SK-MEL-5 (cell line): Measurements from ENCODE around the gene KCNQ1OT1. TPM values are rescaled to one million over a fixed set of nuclear protein-coding genes. Genes with fewer than 3 reads are reported as not detected.
A peak's percentile ranks its signal among the peaks of the same experiment; 100 is the strongest.

Experiments
- DNase-seq: peaks from one replicate; pipeline ENCODE4 v3.0.0-alpha.2; 2016; ENCODE audit warnings: low read depth, low spot score
- in situ Hi-C: cut with HindIII; loops from 2 replicates; pipeline ENCODE4 v1.10.0; 2016; ENCODE audit warnings: low sequenced_read_pairs, high pct_unique_total_duplicates, low pct_unique_long_range_greater_than_20kb
- total RNA-seq: library from RNA; depleted of rRNA; stranded (reverse); fragments of >200 nt; shearing (Covaris generic); gene quantifications from 2 replicates; pipeline ENCODE4 v1.2.3, GENCODE V29; 2014

The KCNQ1OT1 gene
- total RNA-seq, 1 experiment from 2014 or later, result 0.48 TPM

DNA sequence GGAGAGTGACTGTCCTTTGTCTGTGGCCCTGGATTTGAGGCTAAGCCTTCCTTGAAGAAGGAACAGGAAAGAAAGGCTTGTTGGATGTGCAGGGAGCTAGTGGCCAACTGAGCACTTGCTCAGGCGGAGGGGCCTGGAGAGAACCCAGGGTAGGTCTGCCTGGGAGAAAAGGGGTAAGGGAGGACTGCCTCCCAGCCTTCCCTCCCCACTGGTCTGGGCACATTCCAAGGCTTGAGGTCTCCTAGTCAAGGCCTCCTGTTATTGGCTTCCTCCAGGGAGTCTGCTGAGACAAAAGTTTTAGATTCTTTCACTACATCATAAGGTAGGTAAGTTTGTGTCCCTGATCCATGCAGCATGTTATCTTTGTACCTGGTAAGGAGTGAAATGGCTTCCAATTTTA is 15.2 kb downstream of the KCNQ1OT1 start:
- in situ Hi-C loops, result no loop called here
- no peak for DNase-seq

DNA sequence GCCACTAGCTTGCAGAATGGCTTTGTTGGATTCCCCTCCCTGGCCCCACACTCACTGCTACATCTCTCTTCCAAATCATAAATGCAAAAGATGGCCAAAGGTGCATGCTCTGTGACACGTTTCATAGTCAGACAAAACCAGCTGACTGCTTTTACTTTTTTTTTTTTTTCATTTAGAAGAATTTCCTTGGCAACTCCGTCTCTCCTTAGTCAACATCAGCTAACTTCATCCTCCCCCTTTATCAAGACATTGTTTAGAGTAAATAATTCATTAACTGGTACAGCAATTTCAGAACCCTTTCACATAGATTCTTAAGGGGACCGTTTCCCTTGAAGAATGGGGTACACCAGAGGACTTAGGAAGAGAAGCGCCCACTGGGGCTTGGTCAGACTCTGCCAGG is 16.0 kb downstream of the KCNQ1OT1 start:
- in situ Hi-C loops, result no loop called here
- DNase-seq, result no peak

DNA sequence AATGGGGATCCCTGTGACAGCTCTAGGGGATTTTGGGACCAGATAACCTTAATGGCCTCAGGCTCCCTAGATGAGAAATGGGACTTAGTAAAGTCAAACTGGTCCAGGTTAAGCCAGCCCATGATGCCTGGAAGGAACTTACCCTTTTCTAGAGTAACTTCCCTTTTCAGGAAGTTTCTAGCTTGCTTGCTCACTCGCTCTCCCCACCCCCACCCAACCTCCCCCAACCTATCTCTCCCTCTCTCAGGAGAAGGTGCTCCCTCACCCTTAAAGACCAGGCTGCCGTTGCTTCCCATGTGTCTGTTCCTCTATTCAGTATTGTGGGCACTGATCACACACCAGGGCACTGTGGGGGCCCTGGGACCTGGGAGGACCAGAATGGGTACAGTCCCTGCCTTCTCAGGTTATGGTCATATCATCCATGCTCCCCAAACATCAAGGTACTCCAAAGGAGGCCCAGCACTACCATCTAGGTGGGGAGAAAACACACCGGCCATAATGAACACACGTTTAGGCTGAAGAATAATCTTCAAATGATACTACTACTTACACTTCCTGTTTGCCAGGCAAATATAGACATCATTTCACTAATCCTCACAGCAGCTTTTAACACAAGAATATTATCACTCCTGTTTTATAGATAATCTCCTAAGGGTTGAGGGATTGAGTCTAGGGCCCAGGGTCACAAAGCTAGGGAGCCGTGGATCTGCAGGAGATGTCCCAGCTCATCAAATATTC is 18.2 kb downstream of the KCNQ1OT1 start:
- no peak for DNase-seq
- in situ Hi-C loops, result no loop called here

DNA sequence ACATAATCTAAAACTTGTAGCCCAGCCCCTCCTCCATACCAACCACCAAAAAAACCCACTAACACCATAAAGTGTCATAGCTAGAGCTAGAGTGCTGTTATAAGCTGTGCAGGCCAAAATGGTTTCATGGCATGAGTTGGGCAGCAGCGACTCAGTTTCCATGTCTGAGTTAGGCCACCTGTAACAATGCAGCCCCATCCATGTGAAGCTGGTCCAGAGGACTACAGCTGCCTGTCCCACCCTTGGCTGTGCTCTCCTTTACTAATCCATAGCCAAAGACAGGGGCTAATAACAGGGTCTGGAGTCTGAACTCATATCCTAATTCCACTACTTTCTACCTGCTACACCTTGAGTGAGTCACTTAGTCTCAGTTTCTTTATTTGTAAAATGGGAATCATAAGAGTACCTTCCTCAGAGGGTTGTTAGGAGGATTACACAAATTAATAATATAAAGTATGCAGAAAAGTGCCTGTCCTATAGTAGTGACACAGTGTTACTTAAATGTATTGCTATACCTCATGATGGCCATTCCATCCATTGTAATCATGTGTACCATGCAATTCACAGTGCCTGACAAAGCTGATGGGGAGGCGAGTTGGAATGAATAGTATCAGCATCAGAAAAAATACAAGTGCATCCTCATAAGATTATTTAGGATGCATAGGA is 20.6 kb downstream of the KCNQ1OT1 start:
- in situ Hi-C loops, result no loop called here
- no peak for DNase-seq

DNA sequence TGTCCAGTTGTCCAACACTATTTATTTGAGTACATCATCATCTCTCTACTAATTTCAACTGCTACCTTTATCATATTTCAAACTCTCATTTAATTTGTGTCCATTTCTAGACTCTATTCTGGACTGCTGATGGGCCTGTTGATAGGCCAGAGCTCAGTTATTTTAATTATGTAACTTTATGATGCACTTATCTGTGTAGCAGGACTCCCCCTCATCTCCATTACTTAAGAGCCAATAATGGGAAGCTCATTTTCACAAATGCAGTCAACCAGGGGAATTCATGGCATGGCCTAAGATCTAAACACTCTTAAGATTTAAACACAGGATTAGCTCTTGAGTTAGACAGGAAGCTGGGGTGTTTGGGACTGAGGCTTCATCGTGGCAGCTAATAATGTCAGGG is 21.4 kb downstream of the KCNQ1OT1 start:
- DNase-seq, result no peak
- in situ Hi-C loops, result no loop called here

DNA sequence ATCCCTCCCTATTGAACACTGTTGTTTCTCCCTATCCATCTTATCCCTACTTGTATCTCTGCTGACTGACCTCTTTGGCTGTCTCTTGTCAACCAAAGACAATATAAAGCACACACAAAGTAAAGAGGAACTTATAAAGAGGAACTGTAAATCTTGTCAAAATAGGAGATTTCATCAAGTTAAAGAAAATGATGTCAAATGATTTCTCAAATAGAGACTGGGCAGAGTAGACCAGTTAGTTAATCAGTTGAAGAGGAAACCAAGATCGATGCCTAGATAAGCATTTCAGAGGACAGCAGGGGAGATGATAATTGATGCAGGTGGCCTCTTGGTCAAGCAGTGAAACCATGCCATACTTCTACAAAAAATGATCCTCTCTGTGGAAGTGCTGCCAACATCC is 22.7 kb downstream of the KCNQ1OT1 start:
- in situ Hi-C loops, result no loop called here
- DNase-seq, result no peak

DNA sequence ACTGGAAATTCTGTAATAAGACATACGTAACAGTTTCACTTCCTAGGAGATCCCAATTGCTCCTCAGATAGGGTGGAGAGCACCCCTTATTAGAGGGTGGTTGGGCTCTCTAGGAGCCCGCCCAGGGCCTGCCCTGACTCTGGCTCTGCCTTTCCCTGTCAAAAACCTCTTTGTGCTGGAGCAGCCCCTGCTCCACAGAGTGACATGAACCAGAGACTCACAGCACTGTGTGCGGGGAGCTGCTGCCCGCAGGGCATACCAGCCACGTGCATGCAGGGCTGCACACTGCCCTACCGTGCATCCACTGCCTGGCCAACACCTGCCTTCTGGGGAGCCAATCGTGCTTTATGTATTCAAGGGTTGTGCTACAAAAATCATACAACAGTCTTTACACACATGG is 24.3 kb downstream of the KCNQ1OT1 start:
- in situ Hi-C loops, result no loop called here
- DNase-seq, result peak; percentile 64

DNA sequence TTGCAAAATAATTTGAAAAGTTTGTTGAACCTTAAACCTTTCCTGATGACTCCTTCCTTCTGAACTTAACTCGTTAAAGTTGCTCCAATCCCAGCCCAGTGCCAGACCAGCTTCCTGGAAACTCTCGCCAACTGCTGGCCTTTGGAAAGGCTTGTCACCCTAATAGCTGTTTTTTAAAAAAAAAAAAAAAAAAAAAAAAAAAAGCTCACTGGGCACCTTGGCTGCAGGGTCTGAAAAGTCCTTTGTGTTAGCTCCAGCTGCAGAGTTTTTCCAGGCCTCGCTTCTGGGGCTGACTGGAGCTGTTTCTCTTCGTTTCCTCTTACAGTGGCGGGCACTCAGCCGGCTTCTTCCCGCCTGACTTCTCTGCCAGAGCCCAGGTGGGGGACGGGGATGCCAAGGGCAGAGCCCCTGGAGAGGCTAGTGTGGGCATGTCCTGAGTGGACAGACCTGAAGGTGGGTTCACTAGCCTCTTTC is 25.1 kb downstream of the KCNQ1OT1 start:
- DNase-seq, result no peak
- in situ Hi-C loops, result no loop called here

DNA sequence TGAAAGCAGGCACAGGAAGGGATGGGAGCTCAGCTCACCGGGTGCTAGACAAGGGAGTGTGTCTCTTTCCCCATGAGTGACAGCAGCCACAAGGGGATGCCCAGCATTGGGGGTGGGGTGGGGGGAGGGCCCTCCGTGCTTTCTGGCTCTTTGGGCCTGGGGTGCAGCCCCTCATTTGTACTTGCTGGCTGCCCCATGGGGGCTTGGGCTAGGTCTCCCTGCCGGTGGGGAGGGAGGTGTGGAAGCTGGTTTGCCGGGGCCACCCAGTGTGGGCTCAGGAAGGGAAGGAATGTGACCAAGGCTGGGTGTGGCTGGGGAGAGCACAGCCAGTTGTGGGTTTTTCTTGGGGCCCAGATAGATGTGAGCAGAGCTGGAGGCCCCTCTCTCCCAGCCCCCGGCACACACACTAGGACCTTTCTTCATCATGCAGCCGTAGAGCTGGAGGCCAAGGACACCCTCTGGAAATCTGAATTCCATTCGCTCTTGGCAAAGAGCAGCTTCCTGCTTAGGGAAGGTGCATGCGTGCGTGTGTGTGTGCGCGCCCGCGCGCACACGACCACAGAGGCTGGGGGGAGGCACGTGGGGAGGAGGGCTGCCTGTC is 25.8 kb downstream of the KCNQ1OT1 start:
- in situ Hi-C loops, result no loop called here
- DNase-seq, result no peak

DNA sequence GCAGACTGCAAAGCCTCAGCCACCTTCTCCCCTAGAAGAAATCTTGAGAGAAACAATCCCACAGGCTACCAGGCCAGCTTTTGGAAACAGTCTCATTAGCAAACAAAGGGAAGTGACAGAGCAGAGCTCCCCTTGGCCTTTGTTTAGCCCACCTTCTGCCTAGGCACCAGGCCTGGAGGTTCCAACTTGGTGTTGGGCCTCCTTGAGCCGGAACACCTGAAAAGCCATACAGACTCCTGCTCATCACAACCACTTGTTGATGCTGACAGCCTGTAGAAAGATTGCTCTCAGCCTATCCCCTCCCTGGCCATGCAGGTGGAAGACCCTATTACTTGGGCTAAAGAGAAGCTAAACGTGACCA is 26.6 kb downstream of the KCNQ1OT1 start:
- no peak for DNase-seq
- in situ Hi-C loops, result no loop called here

DNA sequence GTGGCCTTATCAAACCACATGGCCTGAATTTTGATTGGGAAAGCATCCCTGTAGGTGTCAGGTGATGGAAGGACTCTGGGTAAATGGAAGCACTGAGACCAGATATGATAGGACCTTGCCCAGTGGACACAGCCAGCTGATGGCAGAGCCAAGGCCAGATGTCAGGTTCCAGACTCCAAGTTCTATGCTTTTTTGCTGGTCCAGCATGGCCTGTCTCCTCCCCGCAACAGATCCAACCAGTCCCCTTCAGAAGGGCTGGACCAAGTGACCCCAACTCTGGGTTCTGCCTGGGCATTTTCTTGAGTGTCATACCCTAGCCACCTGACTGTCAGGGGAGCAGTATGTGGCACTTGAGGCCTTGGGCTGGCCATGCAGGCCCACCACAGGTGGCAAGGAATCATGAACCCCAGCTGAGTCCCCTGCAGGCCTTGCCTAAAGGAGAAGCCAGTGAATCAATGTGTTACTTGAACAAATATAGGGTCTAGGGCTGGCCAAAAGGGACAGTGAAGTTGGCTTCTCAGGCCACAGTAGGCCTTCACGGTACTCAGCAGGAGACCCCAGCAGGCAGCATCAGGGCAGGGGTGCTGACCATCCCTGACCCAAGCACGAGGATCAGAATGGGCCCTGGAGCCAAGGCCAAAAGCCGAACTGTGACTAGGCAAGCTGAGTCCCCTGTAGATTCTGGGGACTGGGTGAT is 27.1 kb downstream of the KCNQ1OT1 start:
- DNase-seq, result no peak
- in situ Hi-C loops, result no loop called here

DNA sequence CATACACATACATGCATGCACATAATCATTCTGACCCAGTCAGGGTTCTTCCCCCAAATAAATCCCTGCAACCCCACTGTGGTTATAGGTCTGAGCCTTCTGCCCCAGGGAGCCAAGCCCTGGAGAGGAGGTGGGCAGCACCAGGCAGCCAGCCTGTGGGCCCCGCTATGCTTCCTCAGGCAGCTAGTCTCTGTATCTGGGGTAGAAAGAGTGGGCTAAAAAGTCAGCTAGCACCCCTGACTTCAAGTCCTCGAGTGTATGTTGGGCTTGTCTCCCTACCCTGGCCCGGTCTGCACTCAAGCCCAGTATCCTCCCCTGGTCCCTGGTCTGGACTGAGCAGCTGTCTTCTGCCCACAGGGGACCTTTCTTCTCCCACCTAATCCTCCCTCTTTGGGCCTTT is 28.0 kb downstream of the KCNQ1OT1 start:
- in situ Hi-C loops, result no loop called here
- no peak for DNase-seq

DNA sequence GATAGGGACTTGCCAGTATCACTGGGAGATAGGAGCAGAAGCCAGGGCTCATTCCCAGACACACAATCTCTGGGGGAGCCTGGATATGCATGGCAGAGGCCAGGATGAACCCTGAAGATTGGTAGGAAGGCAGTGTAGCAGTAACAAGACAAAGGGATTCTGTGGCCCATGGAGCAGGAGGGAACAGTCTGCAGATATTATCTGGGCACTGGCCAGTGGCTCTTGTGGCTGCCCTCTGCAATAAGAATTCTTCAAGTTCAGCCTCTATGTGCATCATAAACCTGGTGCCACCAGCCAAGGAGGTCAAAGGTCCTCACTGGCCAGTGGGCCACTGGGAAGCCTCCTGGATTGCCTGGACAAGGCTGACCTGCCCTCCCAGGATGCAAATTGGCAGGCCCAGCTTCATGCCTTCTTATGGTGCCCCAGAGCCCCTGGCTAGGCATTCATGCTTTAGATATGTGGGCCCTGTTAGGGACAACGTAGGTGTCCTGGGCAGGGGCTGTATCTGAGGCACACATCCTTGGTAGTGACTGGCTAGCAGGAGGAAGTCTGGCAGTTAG is 29.2 kb downstream of the KCNQ1OT1 start:
- in situ Hi-C loops, result no loop called here
- no peak for DNase-seq

DNA sequence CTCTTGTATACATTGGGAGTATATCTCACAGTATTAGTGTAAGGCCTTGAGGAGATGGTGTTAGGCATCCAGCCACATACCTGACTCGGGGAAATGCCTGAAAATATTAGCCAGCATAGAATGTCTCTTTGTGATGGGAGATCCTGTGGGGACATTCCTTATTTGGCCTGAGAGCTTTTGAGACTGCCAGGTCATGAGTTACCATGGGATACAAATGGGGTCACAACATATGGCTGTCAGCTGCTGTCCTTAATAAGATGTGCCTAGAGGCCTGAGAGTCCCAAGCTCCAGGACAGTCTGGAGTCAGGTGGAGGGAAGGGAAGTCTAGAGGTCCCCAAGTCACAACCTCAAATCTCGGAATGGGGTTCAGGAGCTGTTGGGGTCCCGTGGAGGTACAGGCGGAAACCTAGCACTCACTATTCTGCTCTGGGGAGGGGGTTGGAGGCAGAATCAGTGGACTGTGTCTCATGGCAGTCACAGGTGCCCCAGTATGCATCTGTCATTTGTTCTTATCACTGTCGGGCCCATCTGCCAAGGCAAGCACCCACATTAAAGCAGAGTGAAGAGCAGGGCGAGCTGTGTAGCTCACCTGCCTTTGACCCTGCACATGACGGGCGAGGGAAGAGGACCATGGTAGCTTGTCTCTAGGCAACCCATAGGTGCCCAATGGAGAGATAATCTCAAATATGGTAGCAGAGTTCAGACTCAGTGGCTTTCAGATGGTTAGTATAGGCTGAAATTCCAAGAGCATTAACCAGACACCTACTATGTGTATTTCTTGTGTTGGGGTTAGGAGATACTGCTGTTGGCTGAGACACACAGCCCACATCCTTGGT is 29.9 kb downstream of the KCNQ1OT1 start:
- in situ Hi-C loops, result no loop called here
- no peak for DNase-seq

DNA sequence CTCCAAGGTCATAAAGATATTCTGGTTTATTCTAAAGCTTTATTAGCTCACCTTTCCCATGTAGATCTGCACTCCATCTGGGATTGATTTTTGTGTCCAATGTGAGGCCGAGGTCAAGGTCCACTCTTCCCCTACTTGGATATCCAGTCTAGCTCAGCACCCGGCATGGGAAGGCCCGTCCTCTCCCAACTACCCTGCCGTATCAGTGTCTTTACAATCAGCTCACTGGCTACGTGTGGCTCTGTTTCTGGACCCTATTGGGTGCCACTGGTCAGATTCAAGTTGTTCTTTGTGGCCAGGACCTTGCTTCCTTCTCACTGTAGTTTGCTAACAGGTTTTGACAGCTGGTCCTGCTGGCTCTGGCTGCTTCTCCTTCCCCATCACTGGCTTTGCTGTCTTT is 30.9 kb downstream of the KCNQ1OT1 start:
- in situ Hi-C loops, result no loop called here
- no peak for DNase-seq

DNA sequence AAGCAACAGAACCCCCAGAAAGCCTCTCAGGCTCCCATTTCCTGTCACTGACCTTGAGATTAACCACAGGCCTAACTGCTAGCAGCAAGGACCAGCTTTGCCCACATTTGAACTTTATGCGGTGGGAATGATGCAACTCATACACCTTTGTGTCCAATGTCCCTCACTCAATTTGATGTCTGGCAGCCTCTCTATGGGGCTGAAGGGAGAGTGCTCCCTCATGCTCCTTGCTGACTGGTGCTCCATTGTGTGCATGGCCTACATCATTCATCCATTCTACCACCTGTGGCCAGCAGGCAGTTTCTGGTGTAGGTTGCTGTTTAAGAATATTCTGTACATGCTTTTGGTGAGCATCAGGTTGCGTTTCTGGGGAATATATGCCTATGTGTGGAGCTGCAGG is 31.9 kb downstream of the KCNQ1OT1 start:
- no peak for DNase-seq
- in situ Hi-C loops, result no loop called here

DNA sequence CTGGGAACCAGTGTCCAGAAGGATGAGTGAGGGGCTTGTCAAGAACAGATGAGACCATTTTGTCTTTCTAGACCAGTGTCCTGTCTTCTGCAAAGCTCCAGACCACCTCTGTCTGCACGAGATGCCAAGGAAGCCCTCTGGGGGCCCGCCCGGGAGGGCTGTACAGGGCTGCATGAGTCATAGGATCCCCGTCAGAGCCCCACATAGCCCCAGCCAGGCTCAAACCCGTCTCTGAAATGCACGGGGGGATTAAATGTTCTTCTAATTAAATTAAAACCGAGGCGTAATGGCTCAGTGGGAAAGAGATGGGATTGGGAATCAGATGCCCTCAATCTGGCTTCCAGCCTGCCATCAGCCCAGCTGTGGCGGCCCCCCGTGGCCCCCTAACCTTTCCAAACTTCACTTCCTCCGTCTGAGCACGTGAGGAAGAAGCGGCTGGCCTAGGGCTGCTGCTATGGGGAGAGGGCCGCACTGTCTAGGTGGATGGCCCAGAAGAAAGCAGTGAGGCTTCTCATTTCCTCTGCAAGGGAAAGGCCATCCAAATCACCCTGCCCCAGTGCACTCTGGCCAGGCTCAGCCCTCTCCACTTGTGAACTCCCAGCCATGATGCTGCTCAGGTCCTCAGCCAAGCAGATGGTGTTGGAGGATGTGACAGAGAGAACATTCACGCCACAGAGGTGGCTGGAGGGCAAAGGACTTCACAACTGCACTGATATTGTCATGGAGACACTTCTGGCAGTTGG is 32.8 kb downstream of the KCNQ1OT1 start:
- no peak for DNase-seq
- in situ Hi-C loops, result no loop called here
